ENCODE results near the gene C7orf33.

DNA sequence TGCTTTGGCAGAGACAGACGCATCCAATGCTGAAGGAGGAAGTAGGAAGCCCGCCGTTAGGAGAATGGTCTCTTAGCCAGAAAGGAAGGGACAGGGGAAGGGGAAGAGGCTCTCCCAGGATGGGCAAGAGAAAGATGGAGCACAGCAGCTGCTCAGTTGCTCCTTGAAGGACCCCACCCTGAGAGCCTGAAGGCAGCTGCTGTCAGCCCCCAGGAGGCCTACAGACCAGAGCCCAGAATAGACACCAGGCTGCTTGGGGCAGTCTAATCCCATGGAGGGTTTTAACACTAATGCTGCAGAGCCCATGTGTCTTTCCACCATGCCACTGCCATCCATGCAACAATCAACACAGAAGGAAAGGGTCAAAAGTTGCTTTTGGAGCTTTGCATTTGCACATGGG is 3.5 kb upstream of the C7orf33 start:
- TF ChIP-seq, protein P1, sequence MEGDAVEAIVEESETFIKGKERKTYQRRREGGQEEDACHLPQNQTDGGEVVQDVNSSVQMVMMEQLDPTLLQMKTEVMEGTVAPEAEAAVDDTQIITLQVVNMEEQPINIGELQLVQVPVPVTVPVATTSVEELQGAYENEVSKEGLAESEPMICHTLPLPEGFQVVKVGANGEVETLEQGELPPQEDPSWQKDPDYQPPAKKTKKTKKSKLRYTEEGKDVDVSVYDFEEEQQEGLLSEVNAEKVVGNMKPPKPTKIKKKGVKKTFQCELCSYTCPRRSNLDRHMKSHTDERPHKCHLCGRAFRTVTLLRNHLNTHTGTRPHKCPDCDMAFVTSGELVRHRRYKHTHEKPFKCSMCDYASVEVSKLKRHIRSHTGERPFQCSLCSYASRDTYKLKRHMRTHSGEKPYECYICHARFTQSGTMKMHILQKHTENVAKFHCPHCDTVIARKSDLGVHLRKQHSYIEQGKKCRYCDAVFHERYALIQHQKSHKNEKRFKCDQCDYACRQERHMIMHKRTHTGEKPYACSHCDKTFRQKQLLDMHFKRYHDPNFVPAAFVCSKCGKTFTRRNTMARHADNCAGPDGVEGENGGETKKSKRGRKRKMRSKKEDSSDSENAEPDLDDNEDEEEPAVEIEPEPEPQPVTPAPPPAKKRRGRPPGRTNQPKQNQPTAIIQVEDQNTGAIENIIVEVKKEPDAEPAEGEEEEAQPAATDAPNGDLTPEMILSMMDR (IDR thresholded peaks at IDR 0.05): no peak
- TF ChIP-seq POLR2A (IDR thresholded peaks at IDR 0.05): no peak
